ENCODE data around the gene AHCTF1. TPM values are rescaled to one million over a fixed set of nuclear protein-coding genes. Genes with fewer than 3 reads are reported as not detected.

The AHCTF1 gene
- total RNA-seq, 6 donors from 2014 or later, result 22.2 to 40.9 (median 29.7) TPM

GRCh38 chr1:246971090-246971721 is 39.5 kb upstream of the AHCTF1 start:
- DNase-seq, result peak in 1 of 2 donors; percentile 50
- H3K4me1 ChIP-seq, result no peaks in the 10 kb centered on the region
- no peak for ATAC-seq (ENCODE audit: low FRiP score in 2 of 2)
- WGBS, 2 donors, result 82 to 83% methylated on average over 12 of the region's 12 CpGs
- no peak overlapping the region for H3K27ac ChIP-seq
- H3K9me3 ChIP-seq, result peaks cover 0 to 26% (median 7%) of the 10 kb centered on the region in 4 donors
- no peak overlapping the region for H3K4me3 ChIP-seq
- no peaks in the 10 kb centered on the region for H3K36me3 ChIP-seq
- H3K27me3 ChIP-seq, result no peaks in the 10 kb centered on the region
- TF ChIP-seq, protein P1, sequence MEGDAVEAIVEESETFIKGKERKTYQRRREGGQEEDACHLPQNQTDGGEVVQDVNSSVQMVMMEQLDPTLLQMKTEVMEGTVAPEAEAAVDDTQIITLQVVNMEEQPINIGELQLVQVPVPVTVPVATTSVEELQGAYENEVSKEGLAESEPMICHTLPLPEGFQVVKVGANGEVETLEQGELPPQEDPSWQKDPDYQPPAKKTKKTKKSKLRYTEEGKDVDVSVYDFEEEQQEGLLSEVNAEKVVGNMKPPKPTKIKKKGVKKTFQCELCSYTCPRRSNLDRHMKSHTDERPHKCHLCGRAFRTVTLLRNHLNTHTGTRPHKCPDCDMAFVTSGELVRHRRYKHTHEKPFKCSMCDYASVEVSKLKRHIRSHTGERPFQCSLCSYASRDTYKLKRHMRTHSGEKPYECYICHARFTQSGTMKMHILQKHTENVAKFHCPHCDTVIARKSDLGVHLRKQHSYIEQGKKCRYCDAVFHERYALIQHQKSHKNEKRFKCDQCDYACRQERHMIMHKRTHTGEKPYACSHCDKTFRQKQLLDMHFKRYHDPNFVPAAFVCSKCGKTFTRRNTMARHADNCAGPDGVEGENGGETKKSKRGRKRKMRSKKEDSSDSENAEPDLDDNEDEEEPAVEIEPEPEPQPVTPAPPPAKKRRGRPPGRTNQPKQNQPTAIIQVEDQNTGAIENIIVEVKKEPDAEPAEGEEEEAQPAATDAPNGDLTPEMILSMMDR (IDR thresholded peaks at IDR 0.05), result peak; percentile 49 to 85 (median 65)
- no peak for TF ChIP-seq POLR2AphosphoS5 (IDR thresholded peaks at IDR 0.05)

GRCh38 chr1:246969621-246970020 is 37.9 kb upstream of the AHCTF1 start:
- H3K4me1 ChIP-seq, result no peaks in the 10 kb centered on the region
- no peak for TF ChIP-seq EP300 (IDR thresholded peaks at IDR 0.05)
- TF ChIP-seq POLR2A (IDR thresholded peaks at IDR 0.05), result no peak
- TF ChIP-seq POLR2AphosphoS5 (IDR thresholded peaks at IDR 0.05), result no peak
- TF ChIP-seq, protein P1 (IDR thresholded peaks at IDR 0.05), result no peak
- H3K4me3 ChIP-seq, result no peak overlapping the region
- H3K27me3 ChIP-seq, result no peaks in the 10 kb centered on the region
- no peak for ATAC-seq (ENCODE audit: low FRiP score in 2 of 2)
- H3K9me3 ChIP-seq, result peaks cover 0 to 26% (median 7%) of the 10 kb centered on the region in 4 donors
- no peak for DNase-seq
- no peak overlapping the region for H3K27ac ChIP-seq
- no peaks in the 10 kb centered on the region for H3K36me3 ChIP-seq
- 75 to 91% methylated on average over 3 of the region's 3 CpGs for WGBS, 2 donors

DNA sequence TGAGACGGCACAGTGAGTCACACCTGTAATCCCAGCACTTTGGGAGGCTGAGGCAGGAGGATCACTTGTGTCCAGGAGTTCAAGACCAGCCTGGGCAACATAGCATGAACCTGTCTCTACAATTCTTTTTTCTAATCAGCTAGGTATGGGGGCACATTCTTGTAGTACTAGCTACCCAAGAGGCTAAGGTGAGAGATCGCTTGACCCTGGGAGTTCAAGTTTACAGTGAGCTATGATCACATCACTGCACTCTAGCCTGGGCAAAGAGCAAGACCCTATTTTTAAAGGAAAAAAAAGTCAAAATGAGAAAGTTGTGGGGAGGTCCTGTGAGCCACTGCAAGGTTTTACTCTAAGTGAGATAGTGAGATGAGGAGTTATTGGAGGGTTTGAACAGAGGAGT is 34.8 kb upstream of the AHCTF1 start:
- no peak for ATAC-seq (ENCODE audit: low FRiP score in 2 of 2)
- 96 to 100% methylated on average over 2 of the region's 2 CpGs for WGBS, 2 donors

DNA sequence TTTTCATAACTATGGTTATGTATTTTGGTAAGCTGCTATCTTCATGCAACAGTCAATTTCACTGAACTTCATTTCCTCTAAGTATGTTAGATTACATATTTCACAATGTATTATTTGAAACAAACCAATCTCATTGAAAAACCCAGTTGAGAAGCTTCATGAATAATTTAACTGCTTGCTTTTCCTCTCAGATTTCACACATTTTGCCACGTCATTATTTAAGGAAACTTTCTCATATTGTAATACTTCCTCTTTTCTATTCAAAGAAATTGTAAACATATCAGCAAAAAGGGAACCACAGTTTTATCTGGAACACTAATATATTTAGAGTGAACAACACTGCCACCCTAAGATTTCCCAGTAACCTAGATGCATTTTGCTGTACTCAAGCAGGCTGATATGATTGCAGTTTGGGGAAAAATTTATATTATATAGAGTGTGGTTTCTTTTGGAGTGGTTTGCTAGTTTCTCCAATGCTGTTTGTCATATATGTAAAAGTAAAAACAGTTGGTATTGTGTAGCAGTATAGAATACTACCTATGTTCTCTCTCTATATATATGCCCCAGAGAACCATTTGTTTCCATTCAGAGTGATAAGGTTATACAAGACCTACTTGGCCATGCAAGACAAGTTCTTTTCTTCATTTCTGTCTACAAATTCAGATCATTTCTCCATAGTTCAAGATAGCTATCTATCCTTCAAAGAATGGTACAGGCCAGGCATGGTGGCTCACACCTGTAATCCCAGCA is 28.4 kb upstream of the AHCTF1 start:
- H3K4me1 ChIP-seq, result no peaks in the 10 kb centered on the region
- WGBS, 2 donors, result 16 to 31% methylated on average over 1 of the region's 1 CpG
- no peak for TF ChIP-seq POLR2A (IDR thresholded peaks at IDR 0.05)
- TF ChIP-seq, protein P1 (IDR thresholded peaks at IDR 0.05), result peak in 1 of 6 experiments; percentile 14
- no peaks in the 10 kb centered on the region for H3K9me3 ChIP-seq
- DNase-seq (no peak), ATAC-seq (ENCODE audit: low FRiP score in 2 of 2) (peak in 1 of 2 donors; percentile 71)
- H3K27me3 ChIP-seq, result no peaks in the 10 kb centered on the region
- H3K4me3 ChIP-seq, result no peak overlapping the region
- H3K36me3 ChIP-seq, result no peaks in the 10 kb centered on the region
- H3K27ac ChIP-seq, result peak overlapping the region; percentile 52 to 73 (median 68)

More for the DNA sequence above, 34.8 kb upstream of the AHCTF1 start:
- Histone ChIP-seq H3K27me3 (no peaks in the 10 kb centered on the region), H3K36me3 (no peaks in the 10 kb centered on the region), H3K4me3 (no peak overlapping the region), H3K27ac (no peak overlapping the region), H3K9me3 (peaks cover 0 to 21% (median 7%) of the 10 kb centered on the region in 4 donors), H3K4me1 (no peaks in the 10 kb centered on the region)
- TF ChIP-seq, protein P1 (IDR thresholded peaks at IDR 0.05), result no peak
- no peak for TF ChIP-seq POLR2AphosphoS5 (IDR thresholded peaks at IDR 0.05)
- no peak for DNase-seq
